SHP77 treated with DMSO at 0.1 percent for 48 hours (cell line): ENCODE measurements around the gene ST3GAL3.
A peak's percentile ranks its signal among the peaks of the same experiment; 100 is the strongest.

Experiments
- DNase-seq: peaks from one replicate; lab custom pipeline; 2025; lab: John Stamatoyannopoulos, UW

Gene ST3GAL3

GRCh38 chr1:43942411-43942810 is 235.1 kb downstream of the ST3GAL3 start:
- no peak for DNase-seq

DNA sequence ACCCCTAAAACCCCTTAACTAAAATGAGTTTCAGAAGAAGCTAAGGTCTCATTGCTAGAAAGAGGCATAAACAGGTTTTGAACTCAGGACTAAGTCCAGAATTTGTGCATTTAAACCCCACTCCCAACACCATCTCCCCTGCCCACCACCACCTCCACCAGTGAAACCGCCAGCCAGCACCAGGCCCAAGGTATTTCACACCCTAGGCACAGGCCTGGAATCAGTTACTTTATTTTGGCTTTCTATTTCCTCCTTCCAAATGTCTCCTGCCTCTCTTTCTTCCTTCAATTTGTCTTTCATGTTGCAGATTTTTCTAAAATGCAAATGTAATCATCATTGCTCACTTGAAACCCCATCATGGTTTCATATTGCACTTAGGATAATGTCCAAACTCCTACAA is 237.5 kb downstream of the ST3GAL3 start:
- DNase-seq = no peak

DNA sequence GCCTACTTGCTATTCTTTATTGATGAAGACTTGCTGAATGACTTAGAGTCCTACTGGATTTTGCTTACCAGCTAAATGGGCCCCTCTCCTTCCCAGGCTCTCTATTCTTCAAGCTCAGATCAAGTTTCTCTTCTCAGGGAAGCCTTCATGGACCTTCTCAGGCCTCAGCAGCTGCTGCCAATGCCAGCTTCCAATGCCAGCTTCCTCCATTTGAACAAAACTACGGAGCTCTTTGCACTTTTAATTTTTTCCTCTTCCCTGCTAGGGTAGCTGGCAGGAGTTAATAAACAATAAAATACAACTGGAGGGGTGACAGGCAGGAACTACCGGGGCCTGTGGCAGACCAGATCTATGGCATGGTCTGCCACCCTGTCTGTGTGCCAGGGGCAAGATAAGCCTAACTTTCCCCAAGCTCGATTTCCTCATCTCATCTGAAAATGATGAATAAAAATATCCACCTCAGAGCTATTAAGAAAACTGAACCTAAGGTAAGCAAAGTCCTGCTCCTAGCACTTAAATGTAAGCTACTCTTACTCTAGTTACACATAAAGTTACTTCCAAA is 238.4 kb downstream of the ST3GAL3 start:
- DNase-seq = no peak

GRCh38 chr1:43946236-43947060 is 239.1 kb downstream of the ST3GAL3 start, which contains the start of gene IPO13:
IPO13 (plus strand) TSS chr1:43946950; CDS start chr1:43947601, 651 bp downstream.
- DNase-seq = peak; percentile 86

DNA sequence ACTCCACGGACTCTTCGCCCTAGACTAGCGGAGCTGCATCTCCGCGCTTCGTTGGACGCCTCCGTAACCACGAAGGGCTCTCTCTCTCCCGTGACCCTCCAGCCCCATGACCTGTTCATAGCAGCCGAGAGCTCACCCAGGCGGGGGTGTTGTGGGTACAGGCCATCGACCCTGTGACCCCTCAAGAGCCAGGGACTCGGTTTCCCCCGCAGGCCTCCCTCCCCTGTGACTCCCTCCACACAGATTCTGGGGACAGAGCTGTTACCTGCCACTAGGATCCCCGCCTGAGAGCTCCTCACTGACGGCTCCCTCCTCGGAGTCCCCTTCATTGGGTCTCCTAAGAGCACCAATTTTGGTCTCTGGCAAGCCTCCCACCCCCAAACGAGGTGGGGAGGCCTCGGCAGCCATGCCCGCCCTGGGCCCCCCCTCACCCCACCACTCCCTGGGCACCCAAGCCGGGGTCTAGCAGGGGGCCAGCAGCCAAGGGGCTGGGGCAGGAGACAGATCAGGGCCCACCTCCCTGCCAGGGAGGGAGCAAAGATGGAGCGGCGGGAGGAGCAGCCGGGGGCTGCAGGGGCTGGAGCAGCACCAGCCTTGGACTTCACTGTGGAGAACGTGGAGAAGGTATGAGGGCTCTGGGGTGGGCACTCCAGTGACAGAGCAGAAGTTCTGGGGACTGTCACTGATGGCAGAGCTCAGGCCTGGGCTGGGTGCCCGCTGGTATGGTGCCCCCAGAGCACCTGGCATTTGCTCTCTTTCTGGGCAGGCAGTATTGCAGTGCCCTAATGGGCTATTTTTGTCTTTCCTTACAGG is 239.9 kb downstream of the ST3GAL3 start:
- DNase-seq = no peak

GRCh38 chr1:43947874-43948437 is 240.6 kb downstream of the ST3GAL3 start:
- no peak for DNase-seq

DNA sequence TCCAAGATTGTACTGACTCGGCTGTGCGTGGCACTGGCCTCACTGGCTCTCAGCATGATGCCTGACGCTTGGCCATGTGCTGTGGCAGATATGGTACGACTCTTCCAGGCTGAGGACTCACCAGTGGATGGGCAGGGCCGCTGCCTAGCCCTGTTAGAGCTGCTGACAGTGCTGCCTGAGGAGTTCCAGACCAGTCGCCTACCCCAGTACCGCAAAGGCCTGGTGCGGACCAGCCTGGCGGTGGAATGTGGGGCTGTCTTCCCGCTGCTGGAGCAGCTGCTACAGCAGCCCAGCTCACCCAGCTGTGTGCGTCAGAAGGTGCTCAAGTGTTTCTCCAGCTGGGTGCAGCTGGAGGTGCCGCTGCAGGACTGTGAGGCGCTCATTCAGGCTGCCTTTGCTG is 242.3 kb downstream of the ST3GAL3 start:
- peak; percentile 17 for DNase-seq

DNA sequence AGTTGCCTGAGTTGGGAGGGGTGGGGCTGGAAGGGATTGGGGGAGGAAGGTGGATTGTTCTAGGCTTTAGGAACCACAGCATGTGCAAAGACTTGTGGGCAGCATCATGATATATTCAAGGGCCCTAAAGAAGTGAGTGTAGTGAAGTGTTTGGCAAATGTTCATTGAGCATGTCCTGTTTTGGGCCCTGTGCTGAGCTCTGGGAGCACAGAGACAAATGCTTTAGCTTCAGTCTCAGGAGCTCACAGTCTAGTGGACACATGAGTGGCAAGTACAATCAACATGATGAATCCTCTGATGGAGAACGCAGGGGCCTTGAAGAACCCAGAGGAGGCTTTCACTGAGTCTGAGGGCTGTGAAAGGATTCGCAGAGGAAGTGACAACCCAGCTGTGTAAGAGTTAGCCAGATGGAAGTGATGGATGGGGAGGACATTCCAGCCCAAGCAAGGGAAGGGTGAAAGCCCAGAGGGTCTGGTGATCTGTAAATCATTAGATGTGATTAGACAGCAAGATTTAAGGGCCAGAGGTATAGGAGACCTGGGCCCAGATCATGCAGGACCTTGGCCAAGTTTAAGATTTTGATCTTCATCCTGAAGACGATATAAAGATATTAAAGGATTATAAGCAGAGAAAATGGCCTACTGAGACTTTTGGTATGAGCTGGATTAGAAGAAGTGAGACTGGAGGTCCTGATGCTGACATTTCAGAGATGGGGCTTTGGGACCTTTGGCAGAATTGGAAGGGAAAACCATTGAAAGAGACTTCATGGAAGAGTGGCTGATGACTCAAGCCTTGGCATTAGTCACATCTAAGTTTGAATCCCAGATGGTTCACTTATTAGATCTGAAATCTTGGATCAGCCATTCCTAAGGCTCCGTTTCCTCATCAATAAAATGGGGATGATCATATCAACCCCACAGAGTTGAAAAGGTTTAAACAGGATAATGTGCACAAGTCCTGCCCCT is 244.0 kb downstream of the ST3GAL3 start:
- DNase-seq = no peak

DNA sequence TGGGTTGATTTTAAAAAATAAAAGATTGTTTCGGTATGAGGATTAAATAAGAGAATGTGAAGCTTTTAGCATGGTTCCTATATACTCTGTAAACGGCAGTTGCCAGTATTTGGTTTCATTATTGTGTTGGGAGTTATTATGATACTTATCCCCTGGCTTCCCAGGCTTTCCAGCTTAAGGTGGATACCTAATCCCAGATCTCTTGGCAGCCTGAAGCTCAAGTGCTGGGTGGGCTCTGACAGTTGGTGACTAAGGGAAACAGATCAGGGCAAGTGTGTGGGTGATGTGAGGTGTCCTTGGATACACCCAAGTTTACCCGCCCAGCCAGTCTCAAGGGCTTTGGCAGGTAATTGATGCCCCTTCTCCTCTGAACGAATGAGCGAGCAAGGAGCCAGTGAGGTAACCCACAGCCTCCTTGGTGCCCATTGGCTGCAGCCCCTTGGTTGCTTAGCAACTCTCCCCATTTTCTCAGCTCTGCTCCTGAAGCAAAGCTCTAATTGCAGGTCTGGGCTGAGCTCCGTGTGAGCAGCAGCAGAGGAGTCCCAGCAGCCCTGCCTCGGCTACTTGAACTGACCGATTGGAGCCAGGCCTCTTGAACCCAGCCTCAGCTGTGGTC is 245.5 kb downstream of the ST3GAL3 start:
- DNase-seq = no peak

- DNase-seq = no peak
Observed at GRCh38 chr1:43953361-43953760, 246.0 kb downstream of the ST3GAL3 start.

DNA sequence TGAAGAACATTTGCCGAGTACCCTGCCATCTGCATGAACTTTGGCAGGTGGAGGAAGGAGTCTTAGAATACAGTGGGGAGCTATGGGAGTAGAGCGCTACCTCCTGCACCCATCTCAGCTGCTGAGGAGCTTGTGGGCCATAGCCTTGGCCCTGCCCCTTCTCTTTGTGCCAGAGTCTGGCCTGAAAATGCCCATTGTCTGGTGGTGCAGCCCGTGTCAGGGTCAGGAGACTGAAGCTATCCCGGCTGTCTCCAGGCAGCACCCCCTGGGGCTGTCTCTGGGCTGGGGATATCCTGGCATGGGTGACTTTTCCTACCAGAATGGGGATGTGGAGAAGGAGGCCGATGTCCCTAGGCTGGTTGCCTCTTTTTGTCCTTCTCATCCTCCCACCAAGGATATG is 246.7 kb downstream of the ST3GAL3 start:
- DNase-seq = no peak

DNA sequence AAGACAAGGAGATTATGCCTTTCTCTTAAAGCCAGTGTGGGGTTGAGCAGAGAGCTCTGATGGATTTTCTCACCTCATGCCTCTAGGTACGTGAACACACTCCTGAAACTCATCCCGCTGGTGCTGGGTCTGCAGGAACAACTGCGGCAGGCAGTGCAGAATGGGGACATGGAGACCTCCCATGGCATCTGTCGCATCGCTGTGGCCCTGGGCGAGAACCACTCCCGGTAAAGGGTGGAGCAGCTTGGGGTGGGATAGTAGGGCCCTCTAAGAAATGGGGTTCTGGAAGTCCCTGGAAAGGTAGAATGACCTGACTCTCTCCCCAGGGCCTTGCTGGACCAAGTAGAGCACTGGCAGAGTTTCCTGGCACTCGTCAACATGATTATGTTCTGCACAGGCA is 248.9 kb downstream of the ST3GAL3 start:
- DNase-seq = no peak

GRCh38 chr1:43957407-43958040 is 250.2 kb downstream of the ST3GAL3 start:
- DNase-seq = no peak

DNA sequence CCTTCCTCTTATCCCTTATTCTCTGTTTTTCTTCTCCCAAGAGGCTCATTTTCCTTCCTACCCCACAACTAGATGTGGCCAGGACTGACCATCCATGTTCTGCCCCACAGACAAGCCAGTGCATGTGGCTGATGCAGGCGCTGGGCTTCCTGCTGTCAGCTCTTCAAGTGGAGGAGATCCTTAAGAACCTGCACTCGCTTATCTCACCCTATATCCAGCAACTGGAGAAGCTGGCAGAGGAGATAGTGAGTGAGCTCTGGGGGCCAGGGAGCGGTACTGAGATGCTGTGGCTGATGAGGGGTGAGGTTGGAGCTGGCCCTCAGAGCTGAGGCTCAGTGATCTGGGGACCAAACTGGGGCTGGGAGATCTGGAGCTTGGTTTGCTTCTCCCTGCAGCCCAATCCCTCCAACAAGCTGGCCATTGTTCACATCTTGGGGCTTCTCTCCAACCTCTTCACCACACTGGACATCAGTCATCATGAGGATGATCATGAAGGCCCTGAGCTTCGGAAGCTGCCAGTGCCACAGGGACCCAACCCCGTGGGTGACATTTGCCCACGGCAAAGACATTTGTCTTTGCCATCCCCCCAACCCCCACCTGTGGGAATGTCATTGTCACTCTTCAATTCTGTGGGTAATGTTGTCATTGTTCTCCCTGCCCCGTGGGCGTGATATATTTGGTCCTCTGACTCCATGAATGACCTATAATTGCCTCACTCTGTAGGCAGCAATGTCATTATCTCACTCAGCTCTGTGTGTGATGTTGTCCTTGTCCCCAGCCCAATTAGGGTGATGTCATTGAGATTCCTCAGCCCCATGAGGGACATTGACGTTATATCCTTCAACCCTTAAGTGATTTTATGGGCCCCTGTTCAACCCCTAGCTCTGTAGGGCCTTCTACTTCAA is 251.3 kb downstream of the ST3GAL3 start:
- DNase-seq = no peak

DNA sequence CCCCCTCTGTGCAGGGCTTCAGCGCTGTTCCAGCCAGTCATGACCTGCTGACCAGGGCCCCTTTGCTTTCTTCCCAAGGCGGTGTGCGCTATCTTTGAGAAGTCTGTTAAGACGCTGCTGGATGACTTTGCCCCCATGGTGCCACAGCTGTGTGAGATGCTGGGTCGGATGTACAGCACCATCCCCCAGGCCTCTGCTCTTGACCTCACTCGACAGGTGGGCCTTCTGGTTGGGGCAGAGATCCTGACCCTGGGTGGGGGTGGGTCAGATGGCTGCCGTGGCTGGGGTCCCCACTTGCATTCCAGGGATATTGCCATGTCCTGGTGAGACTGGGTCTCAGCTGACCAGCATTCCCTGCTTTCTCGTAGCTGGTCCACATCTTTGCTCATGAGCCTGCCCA is 253.5 kb downstream of the ST3GAL3 start:
- no peak for DNase-seq

DNA sequence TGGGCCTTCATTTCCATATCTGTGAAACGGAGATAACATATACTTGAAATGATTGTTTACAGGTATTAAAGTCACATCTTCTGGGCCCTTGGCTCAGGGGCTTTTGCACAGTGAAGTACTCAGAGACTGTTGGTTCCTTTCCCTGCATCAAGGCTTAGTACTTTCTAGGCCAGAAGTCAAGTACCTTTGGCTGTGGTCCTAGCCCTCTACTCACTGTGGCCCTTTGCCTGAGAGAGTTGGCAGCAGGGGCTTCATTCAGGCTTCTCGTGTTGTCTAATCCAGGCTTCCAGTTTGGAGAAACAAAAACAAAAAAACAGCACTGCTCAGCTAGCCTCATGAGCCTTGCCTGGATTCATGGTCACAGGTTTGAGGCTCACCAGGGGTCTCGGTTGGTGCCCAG is 254.4 kb downstream of the ST3GAL3 start:
- no peak for DNase-seq

- no peak for DNase-seq
Observed at GRCh38 chr1:43962324-43962723, 255.0 kb downstream of the ST3GAL3 start.

- DNase-seq = no peak
Observed at GRCh38 chr1:43963006-43963405, 255.7 kb downstream of the ST3GAL3 start.

- DNase-seq = no peak
Observed at GRCh38 chr1:43963890-43964289, 256.6 kb downstream of the ST3GAL3 start.
